Measurements from ENCODE around the gene NADK. TPM values are rescaled to one million over a fixed set of nuclear protein-coding genes. Genes with fewer than 3 reads are reported as not detected.

The NADK gene
- total and polyA plus RNA-seq, 10 of the 15 experiments (the other 5 are each of a cell fraction or from before 2014, with no cell fraction given) = 1.1 to 93.2 (median 46.9) TPM

DNA sequence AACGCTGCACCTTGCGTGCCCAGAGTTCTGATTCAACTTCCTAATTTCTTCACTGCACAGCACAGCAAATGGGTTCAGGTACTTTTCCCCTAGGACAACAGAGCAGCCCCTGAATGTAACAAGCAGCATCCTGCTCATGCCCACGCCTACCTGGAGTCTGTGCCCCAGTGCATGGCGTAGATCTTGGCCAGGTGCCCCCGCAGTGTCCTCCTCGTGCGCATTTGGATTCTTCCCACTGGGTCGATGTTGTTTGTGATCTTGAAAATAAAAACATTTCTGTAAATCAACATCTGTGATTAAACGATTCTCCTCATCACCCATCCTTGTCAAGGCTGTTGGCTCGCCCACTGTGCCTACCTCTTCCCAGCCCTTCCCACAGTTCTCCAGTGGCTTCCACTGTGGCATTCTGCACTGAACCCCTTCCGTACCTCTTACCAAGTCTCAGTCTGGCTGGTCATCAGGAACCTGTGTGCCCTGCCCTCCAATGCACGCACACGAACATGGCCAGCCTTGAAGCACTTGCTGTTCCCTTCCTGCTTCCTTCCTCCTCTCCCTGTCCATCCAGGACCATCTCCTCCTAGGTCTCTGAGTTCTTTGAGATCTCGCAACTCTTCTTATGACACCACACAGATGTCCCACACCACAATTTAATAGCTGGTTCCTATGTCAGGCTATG, 37.5 kb upstream of the NADK start:
- Histone ChIP-seq H3K79me2 (ENCODE audit: control insufficient read depth, insufficient read depth, low read length) (no peaks in the 10 kb centered on the region), H4K20me1 (ENCODE audit: control insufficient read depth, insufficient read depth) (no peaks in the 10 kb centered on the region), H3K27ac (ENCODE audit: control insufficient read depth, insufficient read depth) (no peak overlapping the region), H3K27me3 (replicated peaks in 1 of 2; ENCODE audit: control insufficient read depth in 2 of 2, insufficient read depth in 2 of 2, low read length in 1 of 2) (no peaks in the 10 kb centered on the region), H2AFZ (ENCODE audit: control insufficient read depth, low read depth, low read length) (no peak overlapping the region), H3K4me3 (no peak overlapping the region), H3K4me1 (ENCODE audit: control insufficient read depth, insufficient read depth, low read length) (no peaks in the 10 kb centered on the region), H3K4me2 (ENCODE audit: control insufficient read depth, insufficient read depth) (no peak overlapping the region), H3K36me3 (ENCODE audit: control insufficient read depth in 2 of 2, insufficient read depth in 2 of 2, low read length in 1 of 2) (peaks cover 14 to 21% of the 10 kb centered on the region in 2 experiments; a peak in 3 of 4 replicates), H3K9ac (ENCODE audit: control insufficient read depth, insufficient read depth, low read length) (no peak overlapping the region), H3K9me3 (replicated peaks; ENCODE audit: control insufficient read depth, insufficient read depth, low read length) (no peaks in the 10 kb centered on the region)
- ChIA-PET SMC1A (ENCODE audit: uncharacterized antibody, unreplicated experiment) (no interaction called here), RAD21 (ENCODE audit: unreplicated experiment) (no interaction called here), CTCF (no interaction called here), POLR2A (no interaction called here)
- intact Hi-C loops (cut with micrococcal nuclease; ENCODE audit: unreplicated experiment) (no loop called here), in situ Hi-C loops (cut with MboI) (no loop called here)
- DNase-seq (ENCODE audit: low read depth, low spot score) (no peak), ATAC-seq (no peak), FAIRE-seq (no peak)
- 99% methylated on average over 14 of the region's 14 CpGs for WGBS (ENCODE audit: insufficient coverage, insufficient replicate concordance, low lambda C conversion rate, missing lambda C conversion rate)
- no TSS peak for BruUV-seq (replicated peaks)
- TF ChIP-seq ZNF384 (IDR thresholded peaks at IDR 0.05; ENCODE audit: borderline replicate concordance, low read depth, low read length) = no peak
- TF ChIP-seq YY1 (IDR thresholded peaks at IDR 0.05; ENCODE audit: low read depth, low read length) = no peak
- 0 out of 2 replicates have a peak, but pooled peaks have one; percentile 26 for TF ChIP-seq PML (IDR thresholded peaks at IDR 0.05; ENCODE audit: low read length)
- no peak for TF ChIP-seq MTA3 (IDR thresholded peaks at IDR 0.05; ENCODE audit: borderline replicate concordance, low read length)
- TF ChIP-seq, protein P1, sequence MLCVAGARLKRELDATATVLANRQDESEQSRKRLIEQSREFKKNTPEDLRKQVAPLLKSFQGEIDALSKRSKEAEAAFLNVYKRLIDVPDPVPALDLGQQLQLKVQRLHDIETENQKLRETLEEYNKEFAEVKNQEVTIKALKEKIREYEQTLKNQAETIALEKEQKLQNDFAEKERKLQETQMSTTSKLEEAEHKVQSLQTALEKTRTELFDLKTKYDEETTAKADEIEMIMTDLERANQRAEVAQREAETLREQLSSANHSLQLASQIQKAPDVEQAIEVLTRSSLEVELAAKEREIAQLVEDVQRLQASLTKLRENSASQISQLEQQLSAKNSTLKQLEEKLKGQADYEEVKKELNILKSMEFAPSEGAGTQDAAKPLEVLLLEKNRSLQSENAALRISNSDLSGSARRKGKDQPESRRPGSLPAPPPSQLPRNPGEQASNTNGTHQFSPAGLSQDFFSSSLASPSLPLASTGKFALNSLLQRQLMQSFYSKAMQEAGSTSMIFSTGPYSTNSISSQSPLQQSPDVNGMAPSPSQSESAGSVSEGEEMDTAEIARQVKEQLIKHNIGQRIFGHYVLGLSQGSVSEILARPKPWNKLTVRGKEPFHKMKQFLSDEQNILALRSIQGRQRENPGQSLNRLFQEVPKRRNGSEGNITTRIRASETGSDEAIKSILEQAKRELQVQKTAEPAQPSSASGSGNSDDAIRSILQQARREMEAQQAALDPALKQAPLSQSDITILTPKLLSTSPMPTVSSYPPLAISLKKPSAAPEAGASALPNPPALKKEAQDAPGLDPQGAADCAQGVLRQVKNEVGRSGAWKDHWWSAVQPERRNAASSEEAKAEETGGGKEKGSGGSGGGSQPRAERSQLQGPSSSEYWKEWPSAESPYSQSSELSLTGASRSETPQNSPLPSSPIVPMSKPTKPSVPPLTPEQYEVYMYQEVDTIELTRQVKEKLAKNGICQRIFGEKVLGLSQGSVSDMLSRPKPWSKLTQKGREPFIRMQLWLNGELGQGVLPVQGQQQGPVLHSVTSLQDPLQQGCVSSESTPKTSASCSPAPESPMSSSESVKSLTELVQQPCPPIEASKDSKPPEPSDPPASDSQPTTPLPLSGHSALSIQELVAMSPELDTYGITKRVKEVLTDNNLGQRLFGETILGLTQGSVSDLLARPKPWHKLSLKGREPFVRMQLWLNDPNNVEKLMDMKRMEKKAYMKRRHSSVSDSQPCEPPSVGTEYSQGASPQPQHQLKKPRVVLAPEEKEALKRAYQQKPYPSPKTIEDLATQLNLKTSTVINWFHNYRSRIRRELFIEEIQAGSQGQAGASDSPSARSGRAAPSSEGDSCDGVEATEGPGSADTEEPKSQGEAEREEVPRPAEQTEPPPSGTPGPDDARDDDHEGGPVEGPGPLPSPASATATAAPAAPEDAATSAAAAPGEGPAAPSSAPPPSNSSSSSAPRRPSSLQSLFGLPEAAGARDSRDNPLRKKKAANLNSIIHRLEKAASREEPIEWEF (IDR thresholded peaks at IDR 0.05; ENCODE audit: insufficient replicate concordance, low read depth, low read length) = no peak
- peak; percentile 67 for TF ChIP-seq POLR2A (IDR thresholded peaks at IDR 0.05; ENCODE audit: low read depth, low read length)
- TF ChIP-seq TBL1XR1 (IDR thresholded peaks at IDR 0.05; ENCODE audit: low read depth, low read length) = no peak
